ENCODE data around the gene PMS1.

DNA sequence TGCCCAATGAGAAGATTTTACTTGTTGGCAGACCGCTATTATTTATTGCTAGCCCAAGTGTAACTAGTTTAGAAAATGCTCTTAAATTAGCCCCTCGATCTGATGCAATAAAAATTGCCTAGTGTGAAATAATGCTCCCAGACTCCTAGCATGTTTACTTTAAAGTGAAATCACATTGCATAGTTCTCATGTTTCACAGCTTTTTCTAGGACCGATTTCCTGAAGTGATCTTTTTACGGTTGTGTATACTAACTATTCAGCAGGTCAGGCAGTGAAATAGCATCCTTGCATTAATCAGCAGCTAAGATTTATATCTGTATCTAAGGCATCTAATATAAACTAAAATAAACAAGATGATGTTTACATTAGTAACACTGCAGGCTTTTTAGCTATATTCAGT lies 52.4 kb downstream of the PMS1 start:
- TF ChIP-seq POLR2AphosphoS5 (IDR thresholded peaks at IDR 0.05; ENCODE audit: low read depth, low read length) (no peak), POLR2A (IDR thresholded peaks at IDR 0.05; ENCODE audit: low read depth, low read length) (no peak), TAF1 (IDR thresholded peaks at IDR 0.05; ENCODE audit: borderline replicate concordance, low read depth, low read length) (no peak)
